ENCODE results near the gene EPS8L1. TPM values are rescaled to one million over a fixed set of nuclear protein-coding genes. Genes with fewer than 3 reads are reported as not detected.

The EPS8L1 gene
- total RNA-seq, 2 experiments from 2014 or later: 2.0 to 2.2 TPM

GRCh38 chr19:55091126-55091910 is 15.6 kb downstream of the EPS8L1 start:
- H3K27ac ChIP-seq (ENCODE audit: low read depth in 1 of 2, low read length in 2 of 2): no peak overlapping the region
- ATAC-seq (ENCODE audit: poor library complexity) (no peak), DNase-seq (no peak)
- H3K4me3 ChIP-seq (ENCODE audit: low read length): no peak overlapping the region
- peaks cover 16% of the 10 kb centered on the region for H3K36me3 Mint-ChIP-seq (ENCODE audit: low read depth)
- peaks cover 20% of the 10 kb centered on the region for H3K4me1 ChIP-seq (ENCODE audit: insufficient read depth, low read length)
- H3K9me3 Mint-ChIP-seq: no peaks in the 10 kb centered on the region
- H3K27me3 ChIP-seq (ENCODE audit: control insufficient read depth in 1 of 2, insufficient read depth in 2 of 2, low read length in 2 of 2): peaks cover 20% of the 10 kb centered on the region in 2 experiments
- peaks cover 30% of the 10 kb centered on the region for H3K4me1 Mint-ChIP-seq (ENCODE audit: low read depth)
- H3K36me3 ChIP-seq (ENCODE audit: insufficient read depth, low read length): peaks cover 31% of the 10 kb centered on the region
- peaks cover 29% of the 10 kb centered on the region for H3K27me3 Mint-ChIP-seq
- POLR2A ChIA-PET: no interaction called here
- intact Hi-C loops (cut with DNase I, micrococcal nuclease): loop anchor here in 1 of 2 experiments (5.0 kb wide), 1 partner anchor 634 kb away; no protein-coding TSS in a partner anchor
- H3K27ac Mint-ChIP-seq: no peak overlapping the region
- no peak for TF ChIP-seq CTCF (IDR thresholded peaks at IDR 0.05)
- CTCF ChIA-PET: no interaction called here
- H3K9me3 ChIP-seq (ENCODE audit: control insufficient read depth in 1 of 2, insufficient read depth in 1 of 2, low read length in 2 of 2): peaks cover 0 to 7% of the 10 kb centered on the region in 2 experiments
- H3K4me3 Mint-ChIP-seq: no peak overlapping the region

DNA sequence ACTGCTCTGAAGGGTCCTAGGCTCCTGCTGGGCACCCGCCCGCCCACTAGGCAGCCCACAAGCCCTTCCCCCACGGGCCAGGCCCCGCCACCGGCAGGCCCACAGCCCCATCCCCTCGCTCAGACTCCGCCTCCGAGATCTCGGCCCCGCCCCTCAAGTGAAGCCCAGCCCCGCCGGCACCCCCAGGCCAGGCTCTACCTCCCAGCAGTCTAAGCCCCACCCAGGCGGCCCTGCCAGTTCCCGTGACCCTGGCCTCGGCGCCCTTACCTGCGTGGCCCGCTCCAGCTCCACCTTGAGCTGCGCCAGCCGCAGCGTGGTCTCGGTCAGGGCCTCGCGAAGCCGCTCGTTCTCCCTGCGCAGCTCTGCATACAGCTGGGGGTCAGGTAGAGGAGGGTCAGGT is 16.3 kb downstream of the EPS8L1 start:
- CTCF ChIA-PET: no interaction called here
- intact Hi-C loops (cut with DNase I, micrococcal nuclease): loop anchor here in 1 of 2 experiments (5.0 kb wide), 1 partner anchor 635 kb away; no protein-coding TSS in a partner anchor
- H3K4me3 Mint-ChIP-seq: no peak overlapping the region
- DNase-seq (no peak), ATAC-seq (ENCODE audit: poor library complexity) (no peak)
- H3K4me1 Mint-ChIP-seq (ENCODE audit: low read depth): peaks cover 29% of the 10 kb centered on the region
- H3K27ac ChIP-seq (ENCODE audit: low read depth in 1 of 2, low read length in 2 of 2): no peak overlapping the region
- H3K9me3 Mint-ChIP-seq: no peaks in the 10 kb centered on the region
- peaks cover 29% of the 10 kb centered on the region for H3K27me3 Mint-ChIP-seq
- H3K36me3 Mint-ChIP-seq (ENCODE audit: low read depth): peaks cover 16% of the 10 kb centered on the region
- no peak for TF ChIP-seq CTCF (IDR thresholded peaks at IDR 0.05)
- H3K4me3 ChIP-seq (ENCODE audit: low read length): no peak overlapping the region
- peaks cover 0 to 6% of the 10 kb centered on the region in 2 experiments for H3K9me3 ChIP-seq (ENCODE audit: control insufficient read depth in 1 of 2, insufficient read depth in 1 of 2, low read length in 2 of 2)
- H3K27ac Mint-ChIP-seq: no peak overlapping the region
- POLR2A ChIA-PET: no interaction called here
- peaks cover 31% of the 10 kb centered on the region for H3K36me3 ChIP-seq (ENCODE audit: insufficient read depth, low read length)
- H3K4me1 ChIP-seq (ENCODE audit: insufficient read depth, low read length): peaks cover 16% of the 10 kb centered on the region
- H3K27me3 ChIP-seq (ENCODE audit: control insufficient read depth in 1 of 2, insufficient read depth in 2 of 2, low read length in 2 of 2): peaks cover 16% of the 10 kb centered on the region in 2 experiments

- peaks cover 22% of the 10 kb centered on the region for H3K4me1 Mint-ChIP-seq (ENCODE audit: low read depth)
- DNase-seq: no peak
Measured at GRCh38 chr19:55092423-55093318, 17.0 kb downstream of the EPS8L1 start.

More at GRCh38 chr19:55092423-55093318, 17.0 kb downstream of the EPS8L1 start:
- ChIA-PET POLR2A (no interaction called here), CTCF (no interaction called here)
- no peaks in the 10 kb centered on the region for H3K9me3 ChIP-seq (ENCODE audit: control insufficient read depth in 1 of 2, insufficient read depth in 1 of 2, low read length in 2 of 2)
- intact Hi-C loops (cut with DNase I, micrococcal nuclease): loop anchor here in 1 of 2 experiments (5.0 kb wide), 1 partner anchor 635 kb away; no protein-coding TSS in a partner anchor
- Mint-ChIP-seq H3K27ac (no peak overlapping the region), H3K36me3 (ENCODE audit: low read depth) (peaks cover 16% of the 10 kb centered on the region), H3K27me3 (peaks cover 24% of the 10 kb centered on the region), H3K4me3 (no peak overlapping the region), H3K9me3 (no peaks in the 10 kb centered on the region)
- peaks cover 9% of the 10 kb centered on the region in 2 experiments for H3K27me3 ChIP-seq (ENCODE audit: control insufficient read depth in 1 of 2, insufficient read depth in 2 of 2, low read length in 2 of 2)
- ATAC-seq (ENCODE audit: poor library complexity): no peak
- H3K27ac ChIP-seq (ENCODE audit: low read depth in 1 of 2, low read length in 2 of 2): no peak overlapping the region
- no peak for TF ChIP-seq CTCF (IDR thresholded peaks at IDR 0.05)
- H3K36me3 ChIP-seq (ENCODE audit: insufficient read depth, low read length): peaks cover 31% of the 10 kb centered on the region
- H3K4me1 ChIP-seq (ENCODE audit: insufficient read depth, low read length): peaks cover 8% of the 10 kb centered on the region
- no peak overlapping the region for H3K4me3 ChIP-seq (ENCODE audit: low read length)

Measured in CD4-positive, alpha-beta T cell (primary cell).